ENCODE measurements around the gene VAV3. TPM values are rescaled to one million over a fixed set of nuclear protein-coding genes. Genes with fewer than 3 reads are reported as not detected.

VAV3 gene
- total RNA-seq, 1 donor from 2014 or later, result 2.9 TPM

DNA sequence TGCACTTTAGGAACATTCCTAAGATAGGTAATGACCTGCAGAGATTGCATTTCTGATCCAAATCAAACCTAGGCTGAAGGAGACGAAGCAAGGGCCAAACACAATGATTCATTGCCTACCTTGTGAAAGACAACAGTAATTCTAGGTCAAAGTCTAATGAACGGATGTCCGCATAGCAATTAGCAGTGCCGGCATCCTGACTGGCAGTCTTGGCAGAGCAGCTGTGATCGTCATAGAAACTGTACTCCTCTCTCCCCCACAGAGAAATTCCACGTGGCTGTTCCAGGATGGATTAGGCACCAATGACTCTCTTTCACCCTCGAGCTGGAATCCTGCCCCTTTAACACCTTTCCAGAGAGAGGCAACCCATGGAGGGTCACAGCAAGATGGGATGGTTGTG, 28.9 kb upstream of the VAV3 start:
- no peaks in the 10 kb centered on the region for H3K27me3 Mint-ChIP-seq (ENCODE audit: low read depth)
- H3K9me3 Mint-ChIP-seq, result peaks cover 2% of the 10 kb centered on the region
- no peak for DNase-seq (ENCODE audit: low read depth, low spot score)
- H3K4me3 Mint-ChIP-seq, result no peak overlapping the region
- TF ChIP-seq, protein P1, sequence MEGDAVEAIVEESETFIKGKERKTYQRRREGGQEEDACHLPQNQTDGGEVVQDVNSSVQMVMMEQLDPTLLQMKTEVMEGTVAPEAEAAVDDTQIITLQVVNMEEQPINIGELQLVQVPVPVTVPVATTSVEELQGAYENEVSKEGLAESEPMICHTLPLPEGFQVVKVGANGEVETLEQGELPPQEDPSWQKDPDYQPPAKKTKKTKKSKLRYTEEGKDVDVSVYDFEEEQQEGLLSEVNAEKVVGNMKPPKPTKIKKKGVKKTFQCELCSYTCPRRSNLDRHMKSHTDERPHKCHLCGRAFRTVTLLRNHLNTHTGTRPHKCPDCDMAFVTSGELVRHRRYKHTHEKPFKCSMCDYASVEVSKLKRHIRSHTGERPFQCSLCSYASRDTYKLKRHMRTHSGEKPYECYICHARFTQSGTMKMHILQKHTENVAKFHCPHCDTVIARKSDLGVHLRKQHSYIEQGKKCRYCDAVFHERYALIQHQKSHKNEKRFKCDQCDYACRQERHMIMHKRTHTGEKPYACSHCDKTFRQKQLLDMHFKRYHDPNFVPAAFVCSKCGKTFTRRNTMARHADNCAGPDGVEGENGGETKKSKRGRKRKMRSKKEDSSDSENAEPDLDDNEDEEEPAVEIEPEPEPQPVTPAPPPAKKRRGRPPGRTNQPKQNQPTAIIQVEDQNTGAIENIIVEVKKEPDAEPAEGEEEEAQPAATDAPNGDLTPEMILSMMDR (conservative IDR thresholded peaks at IDR 0.05), result no peak
- no peak overlapping the region for H3K27ac Mint-ChIP-seq (ENCODE audit: unreplicated experiment)
- H3K4me1 Mint-ChIP-seq, result no peaks in the 10 kb centered on the region
- no peaks in the 10 kb centered on the region for H3K36me3 Mint-ChIP-seq (ENCODE audit: low read depth)

- H3K27ac Mint-ChIP-seq (ENCODE audit: unreplicated experiment), result no peak overlapping the region
- H3K4me3 Mint-ChIP-seq, result no peak overlapping the region
- no peaks in the 10 kb centered on the region for H3K4me1 Mint-ChIP-seq
- TF ChIP-seq, protein P1 (conservative IDR thresholded peaks at IDR 0.05), result no peak
- H3K27me3 Mint-ChIP-seq (ENCODE audit: low read depth), result no peaks in the 10 kb centered on the region
- peaks cover 2% of the 10 kb centered on the region for H3K9me3 Mint-ChIP-seq
- no peaks in the 10 kb centered on the region for H3K36me3 Mint-ChIP-seq (ENCODE audit: low read depth)
- no peak for DNase-seq (ENCODE audit: low read depth, low spot score)
These were observed 27.4 kb upstream of the VAV3 start for GRCh38 chr1:107992347-107992746.

DNA sequence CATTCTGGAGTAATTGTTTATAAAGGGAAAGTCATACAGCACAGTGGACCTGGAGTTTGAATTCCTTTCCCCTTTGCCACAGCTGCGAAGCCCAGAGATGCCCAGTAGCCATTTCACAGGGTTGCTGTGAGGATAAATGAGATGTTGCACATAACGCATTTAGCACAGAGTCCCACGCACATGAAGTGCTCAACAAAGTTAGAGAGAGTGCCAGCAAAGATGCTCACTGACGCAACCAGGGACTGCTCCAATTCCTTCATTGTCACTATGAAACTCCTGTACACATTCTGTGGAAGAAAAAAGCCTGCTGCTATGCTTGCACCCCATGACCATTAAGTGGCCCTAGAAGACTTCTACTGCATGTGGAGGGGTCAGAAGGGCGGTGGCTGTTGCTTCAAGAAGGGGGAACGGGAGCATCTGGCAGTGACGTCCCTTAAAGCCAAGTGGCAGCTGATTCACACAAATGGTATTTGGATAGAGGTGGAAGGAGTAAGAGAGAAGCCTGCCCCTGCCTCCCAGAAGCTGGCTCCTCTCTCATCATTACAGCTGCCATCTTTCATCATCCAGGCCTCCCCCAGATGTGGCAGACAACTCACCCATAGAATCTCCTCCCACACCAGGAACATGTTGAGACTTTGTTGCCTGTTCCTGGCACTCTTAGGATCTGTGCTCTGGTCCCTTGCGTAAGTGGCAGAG, 26.5 kb upstream of the VAV3 start:
- H3K27me3 Mint-ChIP-seq (ENCODE audit: low read depth), result no peaks in the 10 kb centered on the region
- H3K4me3 Mint-ChIP-seq, result no peak overlapping the region
- TF ChIP-seq, protein P1 (conservative IDR thresholded peaks at IDR 0.05), result no peak
- no peak for DNase-seq (ENCODE audit: low read depth, low spot score)
- no peaks in the 10 kb centered on the region for H3K4me1 Mint-ChIP-seq
- H3K27ac Mint-ChIP-seq (ENCODE audit: unreplicated experiment), result no peak overlapping the region
- H3K36me3 Mint-ChIP-seq (ENCODE audit: low read depth), result no peaks in the 10 kb centered on the region
- peaks cover 2% of the 10 kb centered on the region for H3K9me3 Mint-ChIP-seq

- Mint-ChIP-seq H3K4me1 (no peaks in the 10 kb centered on the region), H3K27ac (ENCODE audit: unreplicated experiment) (no peak overlapping the region), H3K36me3 (ENCODE audit: low read depth) (no peaks in the 10 kb centered on the region), H3K4me3 (no peak overlapping the region), H3K27me3 (ENCODE audit: low read depth) (no peaks in the 10 kb centered on the region), H3K9me3 (peaks cover 2% of the 10 kb centered on the region)
- no peak for DNase-seq (ENCODE audit: low read depth, low spot score)
- TF ChIP-seq, protein P1 (conservative IDR thresholded peaks at IDR 0.05), result no peak
These were observed 25.6 kb upstream of the VAV3 start for GRCh38 chr1:107990606-107991005.

DNA sequence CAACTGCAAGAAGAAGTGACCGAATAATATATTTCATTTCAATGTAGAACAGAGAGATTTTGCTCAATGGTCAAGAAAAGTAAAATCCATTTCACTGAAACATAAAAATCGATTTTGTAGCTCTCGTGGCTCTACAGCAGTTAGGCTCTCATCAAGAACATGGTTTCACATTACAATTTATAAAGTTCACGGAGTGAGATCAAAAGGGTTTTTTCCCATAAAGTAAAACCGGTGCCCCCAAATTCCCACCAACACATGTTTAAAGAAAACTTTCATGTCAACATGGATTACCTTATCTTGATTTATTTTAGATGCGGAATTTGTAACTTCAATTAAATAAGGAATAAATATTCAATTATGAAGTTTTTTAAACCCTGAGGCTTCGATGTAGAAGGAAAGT, 16.3 kb upstream of the VAV3 start:
- peaks cover 7% of the 10 kb centered on the region for H3K4me1 Mint-ChIP-seq
- TF ChIP-seq, protein P1 (conservative IDR thresholded peaks at IDR 0.05), result no peak
- H3K4me3 Mint-ChIP-seq, result no peak overlapping the region
- H3K9me3 Mint-ChIP-seq, result no peaks in the 10 kb centered on the region
- no peaks in the 10 kb centered on the region for H3K36me3 Mint-ChIP-seq (ENCODE audit: low read depth)
- DNase-seq (ENCODE audit: low read depth, low spot score), result no peak
- no peaks in the 10 kb centered on the region for H3K27me3 Mint-ChIP-seq (ENCODE audit: low read depth)
- H3K27ac Mint-ChIP-seq (ENCODE audit: unreplicated experiment), result no peak overlapping the region
